IMR-90 (cell line): ENCODE measurements around the gene USP20. TPM values are rescaled to one million over a fixed set of nuclear protein-coding genes. Genes with fewer than 3 reads are reported as not detected.

Experiments
- ATAC-seq: fragments of 200-7000 bp; cut with Tn5 transposase; 2 replicates; pipeline ENCODE4 v1.9.1; 2020; ENCODE audit warnings: low read depth, mild to moderate bottlenecking, moderate library complexity
- BruUV-seq: library from RNA; stranded (reverse); fragments of 400-500 nt; replicated peaks from 2 replicates; lab custom pipeline; 2021; lab: Mats Ljungman, UMichigan
- CTCF ChIA-PET: fragments of 300-600 bp; formaldehyde crosslinking; extraction: SDS; loops from one replicate; lab custom pipeline; 2021; ENCODE audit warnings: antibody characterized with exemption; lab: Yijun Ruan, JAX
- POLR2A ChIA-PET: fragments of 300-600 bp; sonication (Branson Sonifier 250); formaldehyde crosslinking; loops from one replicate; lab custom pipeline; 2022; ENCODE audit warnings: antibody characterized with exemption; ENCODE audit not compliant: unreplicated experiment; lab: Charles Lee
- DNase-seq: peaks from one replicate; pipeline ENCODE4 v3.0.0; 2013
- H2AFZ ChIP-seq: replicated peaks from 2 replicates; pipeline ENCODE3; 2013; ENCODE audit warnings: low read length, mild to moderate bottlenecking; ENCODE audit not compliant: poor library complexity
- H2AK5ac ChIP-seq: 2 replicates; pipeline ENCODE4 v1.6.1; 2013; ENCODE audit warnings: low read depth, low read length, inconsistent platforms
- H2AK9ac ChIP-seq: replicated peaks from 2 replicates; pipeline ENCODE3; 2013; ENCODE audit warnings: mild to moderate bottlenecking, low read depth, low read length, moderate library complexity; ENCODE audit not compliant: poor library complexity
- H2BK120ac ChIP-seq: 2 replicates; pipeline ENCODE4 v1.6.1; 2013; ENCODE audit warnings: low read depth, low read length, inconsistent platforms
- H2BK15ac ChIP-seq: 3 replicates; pipeline ENCODE4 v1.6.1; 2013; ENCODE audit warnings: low read depth, low read length, inconsistent platforms
- H2BK20ac ChIP-seq: 2 replicates; pipeline ENCODE4 v1.6.1; 2013; ENCODE audit warnings: low read depth, mild to moderate bottlenecking, inconsistent platforms, low read length, moderate library complexity
- H2BK5ac ChIP-seq: 2 replicates; pipeline ENCODE4 v1.6.1; 2013; ENCODE audit warnings: mild to moderate bottlenecking, low read depth, low read length, inconsistent platforms; ENCODE audit not compliant: poor library complexity, severe bottlenecking
- H3K14ac ChIP-seq: replicated peaks from 2 replicates; pipeline ENCODE4 v1.6.1; 2013; ENCODE audit warnings: low read depth, low read length, inconsistent platforms
- H3K18ac ChIP-seq: 2 replicates; pipeline ENCODE4 v1.6.1; 2013; ENCODE audit warnings: low read depth, low read length, control low read depth
- H3K23ac ChIP-seq: 2 replicates; pipeline ENCODE4 v1.6.1; 2013; ENCODE audit warnings: low read depth, low read length, inconsistent platforms
- H3K27ac ChIP-seq: 2 replicates; pipeline ENCODE4 v1.5.1; 2013; ENCODE audit warnings: mild to moderate bottlenecking, control low read depth, low read length; ENCODE audit not compliant: insufficient read depth
- H3K27me3 ChIP-seq: 2 replicates; pipeline ENCODE4 v1.6.1; 2013; ENCODE audit warnings: low read length; ENCODE audit not compliant: control insufficient read depth, insufficient read depth
- H3K36me3 ChIP-seq: 2 replicates; pipeline ENCODE4 v1.6.1; 2013; ENCODE audit warnings: low read length, mixed read lengths; ENCODE audit not compliant: control insufficient read depth, insufficient read depth
- H3K4ac ChIP-seq: 2 replicates; pipeline ENCODE4 v1.6.1; 2013; ENCODE audit warnings: low read depth, low read length, inconsistent platforms
- H3K4me1 ChIP-seq: 2 replicates; pipeline ENCODE4 v1.6.1; 2013; ENCODE audit warnings: low read length, mixed read lengths; ENCODE audit not compliant: control insufficient read depth, insufficient read depth
- H3K4me2 ChIP-seq: 2 replicates; pipeline ENCODE4 v1.6.1; 2013; ENCODE audit warnings: low read depth, mild to moderate bottlenecking, control low read depth, low read length, moderate library complexity
- H3K4me3 ChIP-seq: 2 replicates; pipeline ENCODE4 v1.5.1; 2013; ENCODE audit warnings: low read depth, mild to moderate bottlenecking, control low read depth, low read length, moderate library complexity; ENCODE audit not compliant: insufficient read depth
- H3K56ac ChIP-seq: 2 replicates; pipeline ENCODE4 v1.6.1; 2013; ENCODE audit warnings: low read length, inconsistent platforms; ENCODE audit not compliant: insufficient read depth; ENCODE audit errors: extremely low read depth
- H3K79me1 ChIP-seq, 2 experiments: 2 replicates each; pipeline ENCODE4 v1.6.1; 2013; ENCODE audit warnings: low read length in 2 of 2, inconsistent platforms in 1 of 2, low read depth in 1 of 2
- H3K9ac ChIP-seq: 2 replicates; pipeline ENCODE4 v1.6.1; 2013; ENCODE audit warnings: low read depth, low read length, control low read depth
- H3K9me1 ChIP-seq: 2 replicates; pipeline ENCODE4 v1.6.1; 2013; ENCODE audit warnings: low read length, inconsistent platforms; ENCODE audit not compliant: insufficient read depth
- H3K9me3 ChIP-seq: 2 replicates; pipeline ENCODE4 v1.6.1; 2013; ENCODE audit warnings: low read length; ENCODE audit not compliant: control insufficient read depth, insufficient read depth
- H4K20me1 ChIP-seq: 2 replicates; pipeline ENCODE4 v1.6.1; 2013; ENCODE audit warnings: low read length, inconsistent platforms; ENCODE audit not compliant: insufficient read depth
- H4K5ac ChIP-seq: 2 replicates; pipeline ENCODE4 v1.6.1; 2013; ENCODE audit warnings: mild to moderate bottlenecking, low read depth, low read length, control low read depth
- H4K8ac ChIP-seq, 2 experiments: 2 replicates each; pipeline ENCODE4 v1.6.1; 2013; ENCODE audit warnings: low read depth in 2 of 2, low read length in 2 of 2, control low read depth in 1 of 2, inconsistent platforms in 1 of 2
- H4K91ac ChIP-seq: 2 replicates; pipeline ENCODE4 v1.6.1; 2013; ENCODE audit warnings: low read depth, low read length, inconsistent platforms; ENCODE audit not compliant: insufficient read depth
- BHLHE40 ChIP-seq: fragments of 150-350 bp; IDR thresholded peaks from 2 replicates; pipeline ENCODE4 v1.6.1; 2016; ENCODE audit warnings: mild to moderate bottlenecking, low read depth, low read length
- CEBPB ChIP-seq: IDR thresholded peaks from 2 replicates; pipeline ENCODE4 v1.6.1; 2012; ENCODE audit warnings: low read depth, low read length, improper control_type of control experiment
- CHD1 ChIP-seq: IDR thresholded peaks from 2 replicates; pipeline ENCODE4 v1.6.1; 2012; ENCODE audit warnings: low read depth, low read length, improper control_type of control experiment
- ELK1 ChIP-seq: fragments of 150-350 bp; IDR thresholded peaks from 2 replicates; pipeline ENCODE4 v1.6.1; 2016; ENCODE audit warnings: low read depth, mild to moderate bottlenecking, low read length, moderate library complexity, borderline replicate concordance
- FOS ChIP-seq: fragments of 150-350 bp; IDR thresholded peaks from 2 replicates; pipeline ENCODE4 v1.6.1; 2016; ENCODE audit warnings: low read depth, low read length
- MAFK ChIP-seq: IDR thresholded peaks from 2 replicates; pipeline ENCODE4 v1.6.1; 2012; ENCODE audit warnings: low read depth, low read length, improper control_type of control experiment
- MAZ ChIP-seq: IDR thresholded peaks from 2 replicates; pipeline ENCODE4 v1.6.1; 2012; ENCODE audit warnings: low read depth, mild to moderate bottlenecking, low read length, improper control_type of control experiment, moderate library complexity, borderline replicate concordance
- MXI1 ChIP-seq: IDR thresholded peaks from 2 replicates; pipeline ENCODE4 v1.6.1; 2012; ENCODE audit warnings: low read depth, mild to moderate bottlenecking, low read length, moderate library complexity, borderline replicate concordance
- NFE2L2 ChIP-seq: fragments of 150-350 bp; IDR thresholded peaks from 2 replicates; pipeline ENCODE4 v1.6.1; 2016; ENCODE audit warnings: low read depth, mild to moderate bottlenecking, low read length
- POLR2A ChIP-seq: IDR thresholded peaks from 2 replicates; pipeline ENCODE4 v1.6.1; 2012; ENCODE audit warnings: mild to moderate bottlenecking, low read depth, low read length
- RAD21 ChIP-seq: IDR thresholded peaks from 2 replicates; pipeline ENCODE4 v1.6.1; 2012; ENCODE audit warnings: low read length, improper control_type of control experiment
- RCOR1 ChIP-seq: IDR thresholded peaks from 2 replicates; pipeline ENCODE4 v1.6.1; 2012; ENCODE audit warnings: mild to moderate bottlenecking, low read length, improper control_type of control experiment; ENCODE audit not compliant: insufficient replicate concordance
- RFX5 ChIP-seq: IDR thresholded peaks from 2 replicates; pipeline ENCODE4 v1.8.0; 2012; ENCODE audit warnings: low read depth, mild to moderate bottlenecking, low read length, moderate library complexity
- SMC3 ChIP-seq: fragments of 150-350 bp; IDR thresholded peaks from 2 replicates; pipeline ENCODE4 v1.6.1; 2016; ENCODE audit warnings: low read depth, mild to moderate bottlenecking, antibody characterized with exemption, low read length, moderate library complexity
- WGBS, 2 experiments: methylation state at CpG; one replicate each; pipeline versions ENCODE4 v1.1.5 to v1.1.7; 2013; ENCODE audit warnings: missing lambda C conversion rate in 2 of 2; ENCODE audit not compliant: insufficient read length in 1 of 2; ENCODE audit errors: extremely low coverage in 2 of 2; 5-methylcytosine and 5-hydroxymethylcytosine counted together
- dilution Hi-C: fragments of 300-500 bp; cut with HindIII; formaldehyde crosslinking; loops from one replicate; pipeline ENCODE4 v1.14.3; 2018; ENCODE audit warnings: low sequenced_read_pairs; ENCODE audit not compliant: unreplicated experiment
- in situ Hi-C: fragments of 300-500 bp; cut with MboI; formaldehyde crosslinking; loops from 3 replicates; pipeline ENCODE4 v1.14.3; 2019; ENCODE audit warnings: low sequenced_read_pairs, inconsistent platforms, mixed read lengths
- intact Hi-C: fragments of 100-400 bp; cut with micrococcal nuclease; formaldehyde crosslinking; loops from 2 replicates; pipeline ENCODE4 v1.10.0; 2022
- polyA plus RNA-seq, 3 experiments: library from polyadenylated mRNA; depleted of rRNA; stranded (reverse); fragments of >200 nt; gene quantifications; 2 replicates each; pipeline ENCODE4 v1.2.3, GENCODE V29; 2012; ENCODE audit warnings: low replicate concordance in 1 of 3
- total RNA-seq: library from RNA; depleted of rRNA; stranded (reverse); fragments of >200 nt; gene quantifications from 2 replicates; pipeline ENCODE4 v1.2.3, GENCODE V29; 2012
- TF ChIP-seq, protein P1 (sequence below): fragments of 150-350 bp; IDR thresholded peaks from 2 replicates; pipeline ENCODE4 v1.6.1; 2017; ENCODE audit warnings: mild to moderate bottlenecking, antibody characterized with exemption, low read length, low read depth

The USP20 gene
- total and polyA plus RNA-seq, 2 of the 4 experiments (the other 2 are of a cell fraction) = 3.8 to 21.6 TPM

DNA sequence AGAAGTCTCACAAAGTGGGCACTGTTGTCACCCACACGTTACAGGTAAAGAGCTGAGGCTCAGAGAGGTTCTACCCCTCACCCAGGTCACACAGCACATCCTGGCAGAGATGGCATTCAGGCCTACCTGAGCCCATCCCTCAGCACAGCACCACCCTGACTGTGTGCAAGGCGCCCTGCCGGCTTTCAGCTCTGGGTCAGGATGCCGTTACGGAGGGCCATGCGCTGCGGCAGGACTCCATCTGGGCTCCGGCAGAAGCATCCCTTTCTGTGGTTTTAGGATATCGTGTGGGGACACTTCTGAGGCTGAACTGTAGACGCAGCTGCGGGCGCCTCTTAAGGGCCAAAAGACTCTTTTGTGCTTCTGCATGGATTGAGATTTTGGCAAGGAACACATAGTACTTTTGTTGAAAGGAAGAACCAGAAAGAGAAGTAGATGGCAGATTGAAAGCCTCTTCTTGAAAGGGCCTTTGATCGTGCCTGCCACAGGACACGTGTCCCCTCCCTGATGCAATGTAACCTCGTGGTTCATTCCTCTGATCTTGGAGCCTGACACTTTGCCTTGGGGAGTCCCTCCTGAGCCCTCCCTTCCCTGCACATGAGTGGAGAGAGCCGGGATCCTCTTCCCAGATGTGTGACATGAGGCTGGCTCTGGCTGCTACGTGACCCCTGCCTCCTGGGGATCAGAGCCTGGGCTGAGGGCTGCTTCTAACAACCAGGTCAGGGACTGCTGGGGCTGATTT is 31.3 kb downstream of the USP20 start:
- Histone ChIP-seq H2AFZ (no peak overlapping the region), H3K4me2 (no peak overlapping the region), H4K91ac (no peak overlapping the region), H2BK15ac (no peak overlapping the region), H2AK5ac (no peak overlapping the region), H3K79me1 (no peaks in the 10 kb centered on the region), H3K27ac (no peak overlapping the region), H3K4me3 (no peak overlapping the region), H3K18ac (no peak overlapping the region), H3K56ac (no peak overlapping the region), H3K14ac (no peak overlapping the region), H3K27me3 (no peaks in the 10 kb centered on the region), H3K9ac (no peak overlapping the region), H3K4me1 (no peaks in the 10 kb centered on the region), H3K4ac (no peak overlapping the region), H4K8ac (no peak overlapping the region), H2BK20ac (no peak overlapping the region), H2BK5ac (no peak overlapping the region), H4K20me1 (no peaks in the 10 kb centered on the region), H4K5ac (no peak overlapping the region), H2BK120ac (no peak overlapping the region), H3K9me3 (no peaks in the 10 kb centered on the region), H3K9me1 (0 out of 2 replicates have a peak, but pooled peaks cover 3% of the 10 kb centered on the region), H3K23ac (no peak overlapping the region), H3K36me3 (peaks cover 33% of the 10 kb centered on the region), H2AK9ac (no peak overlapping the region)
- ChIA-PET POLR2A (no interaction called here), CTCF (no interaction called here)
- ATAC-seq (no peak), DNase-seq (no peak)
- TF ChIP-seq ELK1 = no peak
- no peak for TF ChIP-seq CHD1
- no peak for TF ChIP-seq RAD21
- no peak for TF ChIP-seq RFX5
- TF ChIP-seq POLR2A = no peak
- TF ChIP-seq RCOR1 = no peak
- TF ChIP-seq MAFK = no peak
- TF ChIP-seq CEBPB = no peak
- no peak for TF ChIP-seq BHLHE40
- no peak for TF ChIP-seq MAZ
- no peak for TF ChIP-seq MXI1
- no peak for TF ChIP-seq FOS
- no peak for TF ChIP-seq SMC3
- no peak for TF ChIP-seq NFE2L2
- TF ChIP-seq, protein P1, sequence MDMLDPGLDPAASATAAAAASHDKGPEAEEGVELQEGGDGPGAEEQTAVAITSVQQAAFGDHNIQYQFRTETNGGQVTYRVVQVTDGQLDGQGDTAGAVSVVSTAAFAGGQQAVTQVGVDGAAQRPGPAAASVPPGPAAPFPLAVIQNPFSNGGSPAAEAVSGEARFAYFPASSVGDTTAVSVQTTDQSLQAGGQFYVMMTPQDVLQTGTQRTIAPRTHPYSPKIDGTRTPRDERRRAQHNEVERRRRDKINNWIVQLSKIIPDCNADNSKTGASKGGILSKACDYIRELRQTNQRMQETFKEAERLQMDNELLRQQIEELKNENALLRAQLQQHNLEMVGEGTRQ = no peak
- no TSS peak for BruUV-seq
- dilution Hi-C loops (no loop called here), in situ Hi-C loops (no loop called here), intact Hi-C loops (no loop called here)
- 80% methylated on average over 6 of the region's 17 CpGs; no CpG with 5 or more reads in 1 of the 2 experiments for WGBS, 2 experiments
